WTC11 (cell line): ENCODE results near the gene SORL1.

Source experiments
- ELF4 ChIP-seq: sonication (generic); formaldehyde crosslinking; IDR thresholded peaks from 2 replicates; pipeline ENCODE4 v1.8.1; 2022; ENCODE audit warnings: low read depth, mild to moderate bottlenecking, moderate library complexity, missing genetic modification reagents
- PRRX2 ChIP-seq: fragments of 250-450 bp; sonication (Bioruptor Pico); IDR thresholded peaks from 2 replicates; pipeline ENCODE4 v1.8.0; 2021; ENCODE audit warnings: mild to moderate bottlenecking
- ZBTB21 ChIP-seq: sonication (generic); formaldehyde crosslinking; IDR thresholded peaks from 2 replicates; pipeline ENCODE4 v1.8.1; 2023; ENCODE audit warnings: mild to moderate bottlenecking, missing genetic modification reagents, borderline replicate concordance
- ZNF263 ChIP-seq: sonication (generic); formaldehyde crosslinking; IDR thresholded peaks from 2 replicates; pipeline ENCODE4 v1.8.1; 2022; ENCODE audit warnings: low read depth, mild to moderate bottlenecking, moderate library complexity, missing genetic modification reagents
- TF ChIP-seq, protein P1 (sequence below): sonication (generic); formaldehyde crosslinking; conservative IDR thresholded peaks from 2 replicates; pipeline ENCODE4 v1.8.1; 2022; ENCODE audit warnings: mild to moderate bottlenecking, missing genetic modification reagents
- TF ChIP-seq, protein P2 (sequence below): fragments of 200-600 bp; IDR thresholded peaks from 2 replicates; pipeline ENCODE4 v1.8.0; 2022; ENCODE audit warnings: antibody characterized with exemption
- TF ChIP-seq, protein P3 (sequence below): sonication (generic); formaldehyde crosslinking; IDR thresholded peaks from 2 replicates; pipeline ENCODE4 v1.8.0; 2022; ENCODE audit warnings: mild to moderate bottlenecking, missing genetic modification reagents

DNA sequence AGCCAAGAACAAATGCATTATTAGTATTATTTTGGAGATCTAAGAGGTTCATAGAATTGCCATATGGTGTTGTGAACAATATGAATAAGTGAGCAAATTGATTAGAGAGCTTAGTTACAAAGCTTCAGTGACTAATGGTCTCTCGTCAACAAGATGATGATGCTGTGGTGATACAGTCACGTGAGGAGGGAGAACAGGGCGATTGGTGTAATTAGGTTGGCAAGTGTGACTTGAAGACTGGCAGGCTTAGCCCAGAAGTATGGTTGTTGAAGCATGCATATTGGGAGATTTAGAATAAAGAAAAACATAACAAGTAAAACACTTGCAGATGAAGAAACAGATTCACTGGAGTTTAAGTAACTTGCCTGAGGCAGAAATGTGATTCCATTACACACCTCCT, 101.3 kb downstream of the SORL1 start:
- no peak for TF ChIP-seq ZNF263 (CRISPR knock-in tag)
- no peak for TF ChIP-seq ELF4
- TF ChIP-seq, protein P1, sequence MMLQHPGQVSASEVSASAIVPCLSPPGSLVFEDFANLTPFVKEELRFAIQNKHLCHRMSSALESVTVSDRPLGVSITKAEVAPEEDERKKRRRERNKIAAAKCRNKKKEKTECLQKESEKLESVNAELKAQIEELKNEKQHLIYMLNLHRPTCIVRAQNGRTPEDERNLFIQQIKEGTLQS (CRISPR knock-in tag): no peak
- TF ChIP-seq, protein P2, sequence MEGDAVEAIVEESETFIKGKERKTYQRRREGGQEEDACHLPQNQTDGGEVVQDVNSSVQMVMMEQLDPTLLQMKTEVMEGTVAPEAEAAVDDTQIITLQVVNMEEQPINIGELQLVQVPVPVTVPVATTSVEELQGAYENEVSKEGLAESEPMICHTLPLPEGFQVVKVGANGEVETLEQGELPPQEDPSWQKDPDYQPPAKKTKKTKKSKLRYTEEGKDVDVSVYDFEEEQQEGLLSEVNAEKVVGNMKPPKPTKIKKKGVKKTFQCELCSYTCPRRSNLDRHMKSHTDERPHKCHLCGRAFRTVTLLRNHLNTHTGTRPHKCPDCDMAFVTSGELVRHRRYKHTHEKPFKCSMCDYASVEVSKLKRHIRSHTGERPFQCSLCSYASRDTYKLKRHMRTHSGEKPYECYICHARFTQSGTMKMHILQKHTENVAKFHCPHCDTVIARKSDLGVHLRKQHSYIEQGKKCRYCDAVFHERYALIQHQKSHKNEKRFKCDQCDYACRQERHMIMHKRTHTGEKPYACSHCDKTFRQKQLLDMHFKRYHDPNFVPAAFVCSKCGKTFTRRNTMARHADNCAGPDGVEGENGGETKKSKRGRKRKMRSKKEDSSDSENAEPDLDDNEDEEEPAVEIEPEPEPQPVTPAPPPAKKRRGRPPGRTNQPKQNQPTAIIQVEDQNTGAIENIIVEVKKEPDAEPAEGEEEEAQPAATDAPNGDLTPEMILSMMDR: no peak
- TF ChIP-seq PRRX2 (CRISPR knock-in tag): no peak
- TF ChIP-seq, protein P3, sequence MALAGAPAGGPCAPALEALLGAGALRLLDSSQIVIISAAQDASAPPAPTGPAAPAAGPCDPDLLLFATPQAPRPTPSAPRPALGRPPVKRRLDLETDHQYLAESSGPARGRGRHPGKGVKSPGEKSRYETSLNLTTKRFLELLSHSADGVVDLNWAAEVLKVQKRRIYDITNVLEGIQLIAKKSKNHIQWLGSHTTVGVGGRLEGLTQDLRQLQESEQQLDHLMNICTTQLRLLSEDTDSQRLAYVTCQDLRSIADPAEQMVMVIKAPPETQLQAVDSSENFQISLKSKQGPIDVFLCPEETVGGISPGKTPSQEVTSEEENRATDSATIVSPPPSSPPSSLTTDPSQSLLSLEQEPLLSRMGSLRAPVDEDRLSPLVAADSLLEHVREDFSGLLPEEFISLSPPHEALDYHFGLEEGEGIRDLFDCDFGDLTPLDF: no peak
- TF ChIP-seq ZBTB21 (CRISPR knock-in tag): no peak
